Suprapubic skin (tissue), 4 donors: ENCODE measurements around the gene PRDX5. TPM values are rescaled to one million over a fixed set of nuclear protein-coding genes. Genes with fewer than 3 reads are reported as not detected.

Experiments
- DNase-seq, 2 donors: peaks; one replicate each; pipeline ENCODE4 v3.0.0-alpha.2; 2019; ENCODE audit warnings: low spot score in 2 of 2
- H3K27ac ChIP-seq: fragments of 200-600 bp; sonication (generic); one replicate; pipeline ENCODE4 v1.5.1; 2019
- H3K27me3 ChIP-seq: fragments of 200-600 bp; sonication (generic); one replicate; pipeline ENCODE4 v1.5.1; 2019
- H3K36me3 ChIP-seq: fragments of 200-600 bp; sonication (generic); one replicate; pipeline ENCODE4 v1.5.1; 2019
- H3K4me1 ChIP-seq: fragments of 200-600 bp; sonication (generic); one replicate; pipeline ENCODE4 v1.5.1; 2019
- H3K4me3 ChIP-seq: fragments of 200-600 bp; sonication (generic); one replicate; pipeline ENCODE4 v1.5.1; 2019; ENCODE audit warnings: mild to moderate bottlenecking
- H3K9me3 ChIP-seq: fragments of 200-600 bp; sonication (generic); one replicate; pipeline ENCODE4 v1.5.1; 2019
- CTCF ChIP-seq, 2 donors: fragments of 200-600 bp in 1 of 2; fragments of 450-650 bp in 1 of 2; sonication (generic) in 1 of 2; IDR thresholded peaks; one replicate each; pipeline ENCODE4 v1.5.1; 2016 to 2019; ENCODE audit warnings: antibody characterized with exemption in 2 of 2, mild to moderate bottlenecking in 1 of 2, moderate library complexity in 1 of 2
- EP300 ChIP-seq: sonication (generic); formaldehyde crosslinking; IDR thresholded peaks from one replicate; pipeline ENCODE4 v1.6.1; 2017; ENCODE audit warnings: antibody characterized with exemption
- POLR2A ChIP-seq, 2 donors: fragments of 450-650 bp; IDR thresholded peaks; one replicate each; pipeline ENCODE4 v1.6.1; 2017; ENCODE audit warnings: antibody characterized with exemption in 2 of 2, mild to moderate bottlenecking in 2 of 2, moderate library complexity in 2 of 2
- POLR2AphosphoS5 ChIP-seq, 3 donors: sonication (generic); formaldehyde crosslinking; IDR thresholded peaks; one replicate each; pipeline ENCODE4 v1.6.1; 2017; ENCODE audit warnings: antibody characterized with exemption in 3 of 3
- WGBS: methylation state at CpG from one replicate; pipeline ENCODE4 v1.1.5; 2018; 5-methylcytosine and 5-hydroxymethylcytosine counted together
- total RNA-seq, 4 donors: library from RNA; depleted of rRNA; stranded (reverse); fragments of >200 nt; gene quantifications; one replicate each; pipeline ENCODE4 v1.1.0, GENCODE V29; 2016

PRDX5 gene
- total RNA-seq, 4 donors from 2014 or later = 130 to 227 (median 187) TPM

- H3K9me3 ChIP-seq = no peaks in the 10 kb centered on the region
- TF ChIP-seq POLR2A (IDR thresholded peaks at IDR 0.05) (no peak), CTCF (IDR thresholded peaks at IDR 0.05) (no peak), POLR2AphosphoS5 (IDR thresholded peaks at IDR 0.05) (no peak), EP300 (no peak)
- H3K27me3 ChIP-seq = peaks cover 40% of the 10 kb centered on the region
- peaks cover 6% of the 10 kb centered on the region for H3K36me3 ChIP-seq
- DNase-seq = no peak
- WGBS = 41% methylated on average over 34 of the region's 42 CpGs
- H3K27ac ChIP-seq = no peak overlapping the region
- H3K4me1 ChIP-seq = peaks cover 34% of the 10 kb centered on the region
- peak overlapping the region; percentile 53 for H3K4me3 ChIP-seq
Measured at GRCh38 chr11:64292460-64293254, 25.3 kb upstream of the PRDX5 start.

- 66% methylated on average over 3 of the region's 3 CpGs for WGBS
- no peaks in the 10 kb centered on the region for H3K9me3 ChIP-seq
- TF ChIP-seq CTCF (IDR thresholded peaks at IDR 0.05) (no peak), POLR2AphosphoS5 (IDR thresholded peaks at IDR 0.05) (no peak), EP300 (no peak), POLR2A (IDR thresholded peaks at IDR 0.05) (no peak)
- no peaks in the 10 kb centered on the region for H3K36me3 ChIP-seq
- no peak overlapping the region for H3K27ac ChIP-seq
- DNase-seq = no peak
- peaks cover 45% of the 10 kb centered on the region for H3K4me1 ChIP-seq
- no peak overlapping the region for H3K4me3 ChIP-seq
- peaks cover 57% of the 10 kb centered on the region for H3K27me3 ChIP-seq
Measured at GRCh38 chr11:64294774-64295173, 23.1 kb upstream of the PRDX5 start.

- Histone ChIP-seq H3K36me3 (no peaks in the 10 kb centered on the region), H3K27me3 (peaks cover 67% of the 10 kb centered on the region), H3K4me1 (peaks cover 54% of the 10 kb centered on the region), H3K9me3 (no peaks in the 10 kb centered on the region), H3K4me3 (no peak overlapping the region), H3K27ac (peak overlapping the region; percentile 37)
- TF ChIP-seq EP300 (no peak), POLR2AphosphoS5 (IDR thresholded peaks at IDR 0.05) (no peak), POLR2A (IDR thresholded peaks at IDR 0.05) (no peak), CTCF (IDR thresholded peaks at IDR 0.05) (no peak)
- no peak for DNase-seq
- 87% methylated on average over 4 of the region's 4 CpGs for WGBS
Measured at GRCh38 chr11:64295760-64296159, 22.2 kb upstream of the PRDX5 start.

- Histone ChIP-seq H3K4me3 (no peak overlapping the region), H3K4me1 (peaks cover 54% of the 10 kb centered on the region), H3K27ac (no peak overlapping the region), H3K36me3 (no peaks in the 10 kb centered on the region), H3K27me3 (peaks cover 66% of the 10 kb centered on the region), H3K9me3 (no peaks in the 10 kb centered on the region)
- 0% methylated on average over 1 of the region's 1 CpG for WGBS
- TF ChIP-seq EP300 (no peak), CTCF (IDR thresholded peaks at IDR 0.05) (no peak), POLR2AphosphoS5 (IDR thresholded peaks at IDR 0.05) (no peak), POLR2A (IDR thresholded peaks at IDR 0.05) (no peak)
- DNase-seq = no peak
Measured at GRCh38 chr11:64296236-64296635, 21.7 kb upstream of the PRDX5 start.

- TF ChIP-seq EP300 (no peak), POLR2A (IDR thresholded peaks at IDR 0.05) (no peak), POLR2AphosphoS5 (IDR thresholded peaks at IDR 0.05) (no peak), CTCF (IDR thresholded peaks at IDR 0.05) (no peak)
- no peak overlapping the region for H3K27ac ChIP-seq
- H3K4me1 ChIP-seq = peaks cover 46% of the 10 kb centered on the region
- no peaks in the 10 kb centered on the region for H3K36me3 ChIP-seq
- H3K4me3 ChIP-seq = no peak overlapping the region
- H3K9me3 ChIP-seq = no peaks in the 10 kb centered on the region
- WGBS = 37% methylated on average over 26 of the region's 34 CpGs
- DNase-seq = no peak
- H3K27me3 ChIP-seq = peaks cover 57% of the 10 kb centered on the region
Measured at GRCh38 chr11:64296830-64297698, 20.9 kb upstream of the PRDX5 start.
